Stimulated activated CD4-positive, alpha-beta T cell treated with anti-CD3 and anti-CD28 coated beads, Interleukin-12 subunit alpha, Interleukin-12 subunit beta, amount 100 ng/mL, for 24 hours (primary cell): ENCODE measurements around the gene CD38.
"Not testable (repeated sequence)": the region's sequence is repeated elsewhere in the genome, so short reads cannot be mapped to it uniquely, and the experiment has no call there.

ENCODE experiments used
- DNase-seq, 2 experiments: peaks; one replicate each; pipeline ENCODE4 v3.0.0-alpha.2; 2020; ENCODE audit warnings: low read depth in 2 of 2

Gene CD38

DNA sequence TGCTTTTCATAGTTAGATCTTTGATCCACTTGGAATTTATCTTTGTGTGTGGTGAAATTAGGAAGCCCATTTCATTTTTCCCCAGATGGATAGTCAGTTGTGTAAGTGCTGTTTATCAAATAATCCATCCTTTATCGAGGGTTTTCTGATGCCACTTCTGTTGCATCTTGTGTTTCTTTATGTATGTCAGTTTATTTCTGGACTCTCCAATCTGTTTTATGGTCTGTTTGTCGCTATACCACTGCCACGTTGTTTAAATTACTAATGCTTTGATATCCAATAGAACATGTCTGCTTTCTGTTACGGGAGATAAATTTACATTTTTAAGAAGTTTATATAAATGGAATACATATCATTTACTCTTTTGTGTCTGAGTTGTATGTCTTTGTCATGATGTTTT, 21.0 kb downstream of the CD38 start:
- DNase-seq: no peak

DNA sequence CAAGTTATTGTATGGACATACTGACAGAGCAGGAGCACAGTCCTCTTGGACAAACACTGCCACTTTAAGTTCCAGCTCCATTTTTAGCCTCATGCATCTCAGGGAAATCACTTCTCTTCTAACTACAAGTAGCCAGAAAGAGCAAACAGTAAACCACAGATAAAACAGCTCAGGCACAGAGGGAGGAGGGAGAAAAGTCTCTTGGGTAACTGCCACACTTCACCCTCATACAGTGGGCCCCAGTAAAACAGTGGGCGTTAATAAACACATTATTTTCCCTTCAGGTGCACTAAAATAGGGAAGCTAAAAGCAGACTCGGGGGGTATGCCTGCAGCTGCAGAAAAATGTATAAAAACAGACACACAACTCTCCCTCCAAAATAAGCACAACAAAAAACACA, 21.6 kb downstream of the CD38 start:
- no peak for DNase-seq

DNA sequence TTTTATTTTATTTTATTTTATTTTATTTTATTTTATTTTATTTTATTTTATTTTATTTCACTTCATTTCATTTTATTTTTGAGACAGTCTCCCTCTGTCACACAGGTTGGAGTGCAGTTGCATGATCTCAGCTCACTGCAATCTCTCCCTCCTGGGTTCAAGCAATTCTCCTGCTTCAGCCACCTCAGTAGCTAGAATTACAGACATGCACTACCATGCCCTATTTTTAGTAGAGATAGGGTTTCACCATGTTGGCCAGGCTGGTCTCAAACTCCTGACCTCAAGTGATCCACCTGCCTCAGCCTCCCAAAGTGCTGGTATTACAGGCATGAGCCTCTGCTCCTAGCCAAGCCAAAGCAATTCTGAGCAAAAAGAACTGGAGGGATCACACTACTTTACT, 24.4 kb downstream of the CD38 start:
- not testable (repeated sequence) for DNase-seq

DNA sequence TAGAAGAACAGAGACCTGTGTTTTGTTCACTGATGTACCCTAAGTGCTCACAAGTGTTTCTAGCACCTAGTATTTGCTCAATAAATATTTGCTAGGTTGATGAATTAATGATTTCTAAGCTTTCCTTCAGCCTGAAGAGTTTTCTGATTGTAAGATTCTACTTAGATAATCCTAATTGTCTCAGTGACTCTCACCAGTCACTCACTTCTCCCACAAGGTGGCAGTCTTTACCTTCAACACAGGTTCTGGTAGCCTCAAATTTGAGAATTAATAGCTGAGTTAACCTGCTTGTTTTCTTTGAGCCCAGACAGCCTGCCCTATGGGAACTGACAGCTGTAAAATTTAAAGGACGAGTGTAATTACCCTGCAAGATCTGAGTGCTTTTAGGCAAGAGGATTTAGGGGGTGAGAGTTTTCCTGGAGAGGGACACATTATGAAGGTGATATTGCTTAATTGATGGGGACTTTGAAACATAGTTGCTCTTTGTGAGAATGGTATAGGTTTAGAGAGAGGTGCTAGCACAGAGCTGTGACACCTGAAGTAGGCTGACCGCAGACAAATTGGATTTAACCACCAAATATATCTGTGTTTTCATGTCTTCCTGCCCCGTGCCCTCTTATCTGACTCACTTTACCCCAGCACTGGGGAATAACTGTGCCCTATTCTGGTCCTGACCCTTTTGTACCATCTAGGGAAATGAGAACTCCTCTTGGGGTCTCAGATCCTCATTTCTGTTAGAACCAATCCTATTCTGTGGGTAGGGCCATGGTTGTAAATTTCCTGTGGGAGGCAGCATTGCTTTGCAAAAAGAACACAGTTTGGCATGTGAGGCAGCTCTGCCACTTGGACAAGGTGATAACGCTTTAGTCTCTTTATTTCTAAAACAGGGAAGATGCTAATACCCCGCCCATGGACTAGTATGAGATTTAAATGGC, 27.7 kb downstream of the CD38 start:
- DNase-seq: no peak

DNA sequence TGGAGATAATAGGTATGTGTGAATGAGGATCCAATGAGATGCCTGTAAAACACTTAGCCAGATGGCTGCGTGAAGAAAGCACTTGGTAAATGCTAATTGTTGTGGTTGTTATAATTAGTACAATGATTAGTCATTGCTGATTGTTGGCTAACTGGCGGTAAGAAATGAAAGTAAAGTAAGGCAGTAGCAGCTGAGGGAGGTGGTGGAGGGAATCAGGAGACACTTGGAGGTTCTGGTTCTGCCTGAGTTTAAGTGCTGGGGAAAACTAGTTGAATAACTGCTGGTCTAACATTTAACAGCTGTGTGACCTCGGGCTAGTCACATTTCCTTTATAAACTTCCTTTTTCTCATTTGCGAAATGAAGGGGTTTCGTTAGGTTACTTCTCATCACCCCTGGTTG, 30.9 kb downstream of the CD38 start:
- DNase-seq: no peak

DNA sequence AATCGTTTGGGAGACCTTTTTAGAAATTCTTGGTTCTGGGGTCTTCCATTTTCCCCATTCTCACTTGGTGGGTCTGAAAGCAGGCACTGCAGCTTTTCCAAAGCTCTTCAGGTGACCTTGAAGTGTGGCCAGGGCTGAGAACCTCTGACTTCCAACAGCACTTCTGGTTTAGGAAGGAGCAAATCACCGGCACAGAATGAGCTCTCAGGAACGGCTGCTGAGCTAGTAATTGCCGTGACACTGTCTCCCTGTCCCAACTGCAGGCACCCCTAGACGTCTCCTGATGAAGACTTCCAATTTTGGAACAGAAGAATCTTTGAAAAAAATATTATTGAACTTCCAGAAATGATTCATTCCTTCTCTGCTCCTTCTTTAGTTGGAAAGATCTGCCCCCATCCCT, 31.3 kb downstream of the CD38 start:
- no peak for DNase-seq

DNA sequence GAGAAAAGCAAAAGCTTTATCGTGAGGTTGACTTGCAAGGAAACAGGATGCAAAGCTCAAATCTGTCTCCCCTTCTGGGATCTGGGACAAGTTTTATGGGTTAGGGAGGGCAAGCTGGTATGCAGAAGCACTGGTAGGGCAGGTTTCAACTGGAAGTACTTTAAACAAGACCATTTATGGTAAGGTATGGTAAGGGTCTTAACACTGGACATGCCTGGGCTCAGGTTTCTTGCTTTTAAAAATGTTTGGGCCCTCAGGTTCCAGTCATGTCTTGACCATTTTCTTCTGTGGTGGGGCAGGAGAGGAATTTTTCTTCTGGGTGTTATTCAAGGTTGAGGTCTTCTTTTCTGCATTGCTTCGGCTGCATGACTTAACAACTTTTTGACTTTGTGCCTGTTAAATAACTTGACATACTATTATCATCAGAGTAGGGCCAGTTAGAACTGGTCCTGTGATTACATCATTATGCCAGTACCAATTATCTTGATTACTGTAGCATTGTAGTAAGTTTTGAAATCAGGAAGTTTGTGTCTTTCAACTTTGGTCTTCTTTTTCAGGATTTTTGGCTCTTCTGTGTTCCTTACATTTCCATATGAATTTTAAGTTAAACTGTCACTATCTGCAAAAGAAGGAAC, 33.7 kb downstream of the CD38 start:
- DNase-seq: no peak

DNA sequence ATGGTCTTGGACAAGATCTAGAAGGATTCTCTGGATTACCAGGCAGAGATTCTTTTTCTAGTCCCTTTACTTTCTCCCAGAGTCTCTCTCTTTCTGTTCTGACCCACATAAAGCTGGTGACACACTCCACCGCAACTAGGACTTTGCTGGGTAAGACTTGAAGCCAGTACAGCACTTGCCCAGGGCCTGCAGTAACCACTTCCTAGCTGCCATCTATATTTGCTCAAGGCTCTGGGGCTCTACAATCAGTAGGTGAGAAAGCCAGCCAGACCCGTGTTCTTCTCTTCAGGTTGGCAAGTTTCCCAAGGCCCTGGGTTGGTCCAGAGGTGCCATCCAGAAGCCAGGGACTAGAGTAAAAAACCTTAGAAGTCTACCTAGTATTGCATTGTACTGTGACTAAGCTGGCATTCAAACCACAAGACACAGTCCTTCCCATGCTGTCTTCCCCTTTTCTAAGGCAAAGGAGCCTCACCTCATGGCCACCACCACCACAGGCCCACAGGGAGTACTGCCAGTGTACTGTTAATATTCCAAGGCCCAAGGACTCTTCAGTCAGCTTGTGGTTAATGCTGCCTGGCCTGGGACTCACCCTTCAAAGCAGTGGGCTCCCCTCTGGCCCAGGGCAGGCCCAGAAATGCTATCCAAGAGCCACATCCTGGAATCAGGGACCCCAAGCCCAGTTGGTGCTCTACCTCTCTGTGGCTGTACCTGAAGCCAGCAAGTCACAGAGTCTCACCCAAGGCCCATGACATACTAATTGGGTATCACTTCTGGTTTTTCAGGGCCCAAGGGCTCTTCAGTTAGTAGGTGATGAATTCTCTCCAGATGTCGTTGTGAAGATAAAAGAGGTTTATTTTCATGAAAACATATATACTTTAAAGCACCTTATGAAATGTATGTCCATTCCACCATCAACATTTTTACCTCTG, 54.7 kb downstream of the CD38 start:
- DNase-seq: no peak

DNA sequence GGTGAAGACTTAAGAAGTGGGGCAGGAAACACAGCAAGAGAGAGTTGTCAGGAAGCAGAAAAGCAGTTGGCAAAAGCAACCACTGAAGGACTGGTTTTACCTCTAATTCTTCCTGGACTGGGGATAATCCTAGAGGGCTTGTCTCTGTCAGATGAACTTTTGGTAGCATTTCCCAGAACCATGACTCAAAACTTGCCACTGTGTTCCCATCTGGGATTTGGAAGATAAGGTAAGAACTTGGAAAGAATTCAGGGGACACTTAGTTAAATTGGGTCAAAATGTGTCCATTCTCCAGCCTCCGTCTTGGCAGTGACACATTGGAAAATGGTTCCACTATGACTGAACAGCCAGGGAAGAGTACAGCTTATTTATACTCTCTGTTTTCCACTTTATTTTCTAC, 55.7 kb downstream of the CD38 start:
- no peak for DNase-seq

DNA sequence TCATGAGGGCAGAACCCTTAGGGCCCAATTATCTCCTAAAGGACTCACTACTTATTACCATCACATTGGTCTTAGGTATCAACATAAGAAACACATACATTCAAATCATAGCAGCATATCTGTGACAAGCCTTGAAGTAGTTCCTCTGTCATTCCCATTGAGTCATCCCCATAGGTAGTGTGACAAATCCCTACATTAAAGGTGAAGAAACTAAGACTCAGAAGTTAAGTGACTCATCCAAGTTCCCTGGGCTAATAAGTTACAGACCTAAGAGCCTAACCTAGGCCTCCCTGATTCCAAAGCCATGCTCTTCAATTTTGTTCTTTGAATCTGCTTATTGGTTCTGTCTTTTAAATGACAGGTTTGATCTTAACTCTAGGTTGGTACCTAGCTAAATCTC, 58.2 kb downstream of the CD38 start:
- no peak for DNase-seq

DNA sequence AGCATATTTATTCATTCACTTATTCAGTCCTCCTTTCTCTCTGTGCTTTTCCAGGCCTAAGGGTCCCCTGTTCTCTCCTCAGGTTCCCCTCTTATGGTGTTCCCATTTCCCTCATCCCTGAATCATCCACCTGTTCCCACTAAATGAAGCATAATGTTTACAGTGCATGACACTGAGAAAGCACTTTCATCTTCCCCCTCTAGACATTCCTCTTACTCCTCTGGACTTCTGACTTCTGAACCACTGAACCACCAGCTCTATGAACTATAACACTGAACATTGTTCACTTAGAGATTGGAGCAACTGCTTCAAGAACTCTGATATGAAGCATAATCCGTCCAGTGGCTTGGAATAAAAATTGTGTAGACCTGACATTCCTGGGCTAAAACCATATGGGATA, 59.5 kb downstream of the CD38 start:
- no peak for DNase-seq

DNA sequence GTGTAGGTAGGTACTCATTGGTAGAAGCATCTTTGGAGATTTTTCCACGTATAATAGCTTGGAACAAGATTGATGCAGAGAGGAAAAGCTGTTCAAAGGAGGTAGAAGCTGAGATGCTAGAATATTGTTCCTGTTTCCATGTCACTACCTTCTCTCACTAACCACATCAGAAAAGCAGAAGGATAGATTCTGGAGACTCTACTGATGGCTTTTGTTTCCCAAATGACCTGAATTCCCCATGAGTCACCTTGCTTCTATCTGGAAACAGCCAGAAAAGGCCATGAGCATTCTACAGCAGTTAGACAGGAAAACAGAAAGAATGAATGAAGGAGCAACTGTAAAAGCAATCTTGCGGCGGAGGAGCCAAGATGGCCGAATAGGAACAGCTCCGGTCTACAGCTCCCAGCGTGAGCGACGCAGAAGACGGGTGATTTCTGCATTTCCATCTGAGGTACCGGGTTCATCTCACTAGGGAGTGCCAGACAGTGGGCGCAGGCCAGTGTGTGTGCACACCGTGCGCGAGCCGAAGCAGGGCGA, 63.1 kb downstream of the CD38 start:
- DNase-seq: not testable (repeated sequence)

DNA sequence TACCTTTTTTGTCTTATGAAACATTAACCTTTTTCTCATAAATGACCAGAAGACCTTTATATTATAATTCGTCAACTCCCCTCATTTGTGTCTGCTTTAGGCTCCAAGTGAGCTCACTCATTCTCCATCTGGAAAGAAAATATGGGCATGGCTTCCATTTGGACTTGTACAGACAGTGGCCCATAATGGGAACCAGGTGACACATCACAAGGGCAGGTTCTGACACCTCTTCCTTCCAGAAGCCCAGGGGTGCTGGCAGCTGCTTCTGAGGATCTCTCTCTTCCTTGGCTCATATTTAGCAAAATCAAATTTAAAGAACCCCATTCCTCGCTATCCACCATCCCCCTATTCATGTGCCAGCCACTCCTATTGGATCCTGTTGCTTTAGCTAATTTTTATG, 69.6 kb downstream of the CD38 start:
- DNase-seq: no peak

DNA sequence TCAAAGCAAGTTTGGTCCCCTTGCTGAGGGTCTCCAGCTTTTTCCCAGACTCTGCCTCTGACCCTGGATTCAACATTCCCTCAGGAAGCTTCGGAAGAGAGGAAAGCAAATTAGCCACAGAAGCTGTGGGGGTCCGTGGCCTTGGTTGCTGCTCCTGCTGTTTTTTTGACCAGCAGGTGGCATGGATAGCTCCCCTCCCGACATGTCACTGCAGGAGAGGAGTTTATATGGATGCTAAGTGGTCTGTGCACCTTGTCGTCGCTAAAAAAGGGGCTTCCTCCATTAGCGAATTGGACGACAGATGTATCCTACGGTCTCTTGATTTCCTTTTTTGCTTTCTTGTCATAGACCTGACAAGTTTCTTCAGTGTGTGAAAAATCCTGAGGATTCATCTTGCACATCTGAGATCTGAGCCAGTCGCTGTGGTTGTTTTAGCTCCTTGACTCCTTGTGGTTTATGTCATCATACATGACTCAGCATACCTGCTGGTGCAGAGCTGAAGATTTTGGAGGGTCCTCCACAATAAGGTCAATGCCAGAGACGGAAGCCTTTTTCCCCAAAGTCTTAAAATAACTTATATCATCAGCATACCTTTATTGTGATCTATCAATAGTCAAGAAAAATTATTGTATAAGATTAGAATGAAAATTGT, 70.2 kb downstream of the CD38 start:
- DNase-seq: no peak

DNA sequence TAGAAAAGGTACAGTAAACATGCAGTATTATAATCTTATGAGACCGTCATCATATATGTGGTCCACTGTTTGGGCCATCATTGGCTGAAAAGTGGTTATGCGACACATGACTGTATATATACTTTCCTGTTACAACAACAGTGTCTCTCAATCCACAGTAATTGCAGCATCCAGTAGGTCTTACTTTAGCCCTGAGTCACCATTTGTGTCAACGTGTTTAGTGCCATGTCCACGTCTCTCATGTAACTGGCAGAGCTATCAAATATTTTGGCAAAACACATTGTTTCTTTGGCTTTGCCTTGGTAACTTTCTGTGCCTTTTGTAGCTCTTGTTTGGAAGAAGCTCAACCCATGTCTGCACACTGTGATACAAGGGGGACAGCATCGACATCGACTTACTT, 73.8 kb downstream of the CD38 start:
- no peak for DNase-seq

DNA sequence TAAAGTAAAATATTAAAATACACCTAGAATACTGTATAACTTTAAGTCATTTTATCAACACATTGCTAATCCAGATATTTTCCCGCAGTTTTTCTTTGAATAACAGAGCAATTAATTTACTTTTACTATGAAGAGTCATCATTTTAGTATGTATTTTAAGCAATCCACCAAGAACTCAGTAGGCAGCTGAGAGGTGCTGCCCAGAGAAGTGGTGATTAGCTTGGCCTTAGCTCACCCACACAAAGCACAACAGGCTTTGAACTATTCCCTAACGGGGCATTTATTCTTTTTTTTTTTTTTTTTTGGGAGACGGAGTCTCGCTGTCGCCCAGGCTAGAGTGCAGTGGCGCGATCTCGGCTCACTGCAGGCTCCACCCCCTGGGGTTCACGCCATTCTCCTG, 74.4 kb downstream of the CD38 start:
- no peak for DNase-seq

DNA sequence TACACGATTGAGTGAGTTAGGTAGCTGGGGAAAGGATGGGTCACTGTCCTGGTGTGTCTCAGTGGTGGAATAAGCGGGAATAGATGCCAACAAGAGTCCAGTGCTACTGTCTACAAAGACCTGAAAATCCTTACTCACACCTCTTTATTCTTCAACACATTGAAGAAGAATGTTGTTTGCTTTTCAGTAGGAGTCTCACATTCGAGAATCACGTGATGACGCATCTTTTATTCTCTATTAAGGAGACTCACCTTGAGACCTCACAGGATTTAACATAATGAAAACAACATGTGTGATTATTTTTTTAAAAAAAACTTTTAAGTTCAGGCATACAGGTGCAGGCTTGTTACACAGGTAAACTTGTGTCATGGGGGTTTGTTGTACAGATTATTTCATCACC, 75.2 kb downstream of the CD38 start:
- DNase-seq: no peak

DNA sequence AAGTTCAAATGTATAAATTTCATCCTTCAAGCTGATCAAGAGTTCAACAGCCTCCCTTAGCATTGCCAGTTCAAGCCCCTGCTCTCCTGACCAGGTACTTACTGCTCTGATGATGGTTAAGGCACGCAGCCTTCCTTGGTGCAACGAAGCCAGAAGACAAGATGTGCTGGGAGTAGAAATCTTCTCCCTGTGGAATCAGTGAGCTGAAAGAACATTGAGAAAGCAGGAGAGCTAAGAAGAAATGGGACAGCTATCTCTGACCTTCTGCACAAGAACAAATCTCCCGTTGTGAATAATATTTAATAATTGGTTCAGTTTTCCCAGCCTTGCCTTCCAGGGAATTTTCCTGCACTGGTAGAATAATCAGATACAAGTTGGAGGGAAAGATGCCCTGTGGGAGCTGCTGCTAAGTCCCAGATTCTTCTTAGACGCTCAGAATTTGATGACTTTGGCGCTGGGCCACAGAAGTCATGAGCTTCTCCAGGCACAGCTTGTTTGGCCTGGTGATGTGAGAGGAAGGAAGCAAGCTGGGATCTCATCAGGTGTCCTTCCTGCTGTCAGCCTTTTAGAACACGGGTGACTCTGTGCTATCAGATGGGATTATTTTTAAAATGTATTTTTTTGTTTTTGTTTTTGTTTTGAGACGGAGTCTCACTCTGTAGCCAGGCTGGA, 77.8 kb downstream of the CD38 start:
- DNase-seq: no peak

DNA sequence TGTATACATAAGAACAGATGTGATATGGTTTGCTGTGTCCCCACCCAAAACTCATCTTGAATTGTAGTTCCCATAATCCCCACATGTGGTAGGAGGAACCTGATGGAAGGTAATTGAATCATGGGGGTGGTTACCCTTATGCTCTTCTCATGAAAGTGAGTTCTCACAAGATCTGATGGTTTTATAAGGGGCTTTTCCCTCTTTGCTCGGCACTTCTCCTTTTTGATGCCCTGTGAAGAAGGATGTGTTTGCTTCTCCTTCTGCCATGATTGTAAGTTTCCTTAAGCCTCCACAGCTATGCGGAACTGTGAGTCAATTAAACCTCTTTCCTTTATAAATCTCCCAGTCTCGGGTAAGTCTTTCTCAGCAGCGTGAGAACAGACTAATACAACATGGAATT, 83.1 kb downstream of the CD38 start:
- DNase-seq: not testable (repeated sequence)

DNA sequence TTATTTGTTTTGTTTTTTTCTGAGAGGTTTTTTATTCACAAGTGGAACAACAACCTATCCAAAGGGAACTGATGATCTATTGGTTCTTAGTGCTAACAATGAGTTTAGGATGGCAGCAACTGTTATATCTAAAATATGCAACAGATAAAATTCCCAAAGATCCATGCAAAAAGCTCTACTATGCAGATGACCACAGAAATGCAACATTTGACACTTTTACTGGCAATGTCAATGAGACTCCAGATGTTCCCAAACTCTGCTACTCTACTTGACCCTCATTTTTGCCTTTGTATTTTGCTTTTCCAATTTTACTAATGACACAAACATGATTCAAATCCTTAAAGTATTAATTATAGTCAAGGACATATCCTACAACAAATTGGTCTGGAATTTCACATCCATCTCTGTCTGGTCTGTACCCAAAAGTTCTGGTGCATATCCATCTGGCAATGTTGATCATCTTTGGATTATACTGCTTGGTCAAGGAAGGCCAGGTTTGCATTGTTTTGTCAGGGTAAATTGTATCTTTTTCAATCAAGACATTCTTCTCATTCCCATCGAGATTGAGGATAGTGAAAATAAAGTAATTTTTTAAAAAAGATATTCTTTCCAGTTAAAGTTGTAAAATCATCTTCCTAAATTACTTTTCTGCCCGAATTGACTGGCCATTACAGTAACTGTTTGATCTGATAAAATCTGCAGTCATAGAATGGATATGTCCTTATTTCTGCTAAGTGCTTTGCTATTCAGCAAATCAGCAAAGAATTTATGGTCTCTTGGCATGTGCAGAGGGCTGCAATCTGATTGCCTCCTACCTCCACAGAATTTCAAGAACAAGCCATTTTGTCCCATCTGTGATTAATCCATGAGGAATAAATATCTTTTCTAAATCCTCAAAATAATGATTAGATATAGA, 86.8 kb downstream of the CD38 start:
- DNase-seq: no peak
